HG03280 (cell line): ENCODE data around the gene UMPS.
"Not testable (repeated sequence)": the region's sequence is repeated elsewhere in the genome, so short reads cannot be mapped to it uniquely, and the experiment has no call there.

ENCODE experiments used
- ATAC-seq: cut with Tn5 transposase; IDR thresholded peaks from one replicate; pipeline ENCODE4 v1.9.1; 2021; ENCODE audit warnings: mild to moderate bottlenecking, moderate library complexity; ENCODE audit not compliant: unreplicated experiment

Gene UMPS

GRCh38 chr3:124707223-124707622 is 23.0 kb upstream of the UMPS start:
- ATAC-seq = not testable (repeated sequence)

- ATAC-seq = no peak
Measured at GRCh38 chr3:124707656-124708062, 22.6 kb upstream of the UMPS start.

GRCh38 chr3:124714223-124714853 is 15.9 kb upstream of the UMPS start:
- ATAC-seq = no peak

- ATAC-seq = no peak
Measured at GRCh38 chr3:124722589-124722988, 7.7 kb upstream of the UMPS start.

GRCh38 chr3:124730941-124731297 is 667 bp downstream of the UMPS start:
- no peak for ATAC-seq

- no peak for ATAC-seq
Measured at GRCh38 chr3:124731760-124732159, 1.5 kb downstream of the UMPS start.

- no peak for ATAC-seq
Measured at GRCh38 chr3:124741027-124741426, 10.8 kb downstream of the UMPS start.

- no peak for ATAC-seq
Measured at GRCh38 chr3:124745756-124746155, 15.5 kb downstream of the UMPS start.

GRCh38 chr3:124747111-124747981 is 17.1 kb downstream of the UMPS start:
- no peak for ATAC-seq

GRCh38 chr3:124748560-124749198 is 18.4 kb downstream of the UMPS start:
- no peak for ATAC-seq

GRCh38 chr3:124749877-124750276 is 19.6 kb downstream of the UMPS start:
- not testable (repeated sequence) for ATAC-seq

GRCh38 chr3:124751501-124751900 is 21.2 kb downstream of the UMPS start:
- ATAC-seq = no peak

- no peak for ATAC-seq
Measured at GRCh38 chr3:124752051-124752450, 21.8 kb downstream of the UMPS start.

GRCh38 chr3:124757926-124758325 is 27.7 kb downstream of the UMPS start:
- ATAC-seq = not testable (repeated sequence)

- ATAC-seq = no peak
Measured at GRCh38 chr3:124758851-124759635, 28.8 kb downstream of the UMPS start.

- no peak for ATAC-seq
Measured at GRCh38 chr3:124759666-124760401, 29.6 kb downstream of the UMPS start.

GRCh38 chr3:124760601-124761000 is 30.3 kb downstream of the UMPS start:
- no peak for ATAC-seq

- no peak for ATAC-seq
Measured at GRCh38 chr3:124761250-124761796, 31.1 kb downstream of the UMPS start.

GRCh38 chr3:124761935-124762660 is 31.8 kb downstream of the UMPS start:
- no peak for ATAC-seq

- ATAC-seq = no peak
Measured at GRCh38 chr3:124762661-124763011, 32.4 kb downstream of the UMPS start.
